ENCODE data around the gene PLPPR1.

PLPPR1 gene

DNA sequence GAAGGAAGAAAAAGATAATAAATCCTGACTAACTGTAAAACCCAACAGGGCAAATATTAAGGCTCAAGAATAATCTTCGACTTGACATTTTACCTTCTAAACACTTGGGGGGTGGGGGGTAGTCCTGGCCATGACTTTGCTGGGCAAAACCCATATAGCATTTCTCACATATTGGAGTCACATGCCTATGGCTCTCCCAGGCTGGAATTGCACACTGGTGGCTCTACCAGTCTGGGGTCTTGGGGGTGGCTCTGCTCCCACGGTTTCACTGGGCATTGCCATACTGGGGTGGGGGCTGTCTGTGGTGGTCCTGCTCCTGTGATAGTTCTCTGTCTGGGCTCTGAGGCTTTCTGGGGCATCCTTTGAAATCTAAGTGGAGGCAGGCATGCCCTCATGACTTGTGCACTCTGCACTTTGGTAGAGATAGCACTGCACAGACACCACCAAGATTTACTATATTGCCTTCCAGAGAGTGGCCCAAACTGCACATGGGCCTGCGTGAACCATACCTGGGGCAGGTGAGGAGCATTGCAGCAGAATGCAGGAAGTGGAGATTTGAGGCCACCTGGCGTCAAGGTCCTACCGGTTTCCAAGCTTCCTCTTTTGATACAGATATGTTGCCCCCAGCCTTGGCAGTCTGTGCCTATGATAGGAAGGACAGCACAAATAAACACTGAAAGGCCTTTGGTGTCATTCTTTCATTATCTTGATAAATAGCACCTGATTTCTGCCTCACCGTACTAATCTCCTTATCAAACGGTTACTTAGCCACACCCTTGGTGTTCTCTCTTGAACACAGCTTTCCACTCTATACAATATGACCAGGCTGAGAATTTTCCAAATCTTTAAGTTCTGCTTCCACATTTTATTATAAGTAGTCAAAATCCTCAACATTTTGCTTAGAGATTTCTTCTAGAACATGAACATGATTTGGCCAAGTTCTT, 326.5 kb downstream of the PLPPR1 start:
- FAIRE-seq = no peak

DNA sequence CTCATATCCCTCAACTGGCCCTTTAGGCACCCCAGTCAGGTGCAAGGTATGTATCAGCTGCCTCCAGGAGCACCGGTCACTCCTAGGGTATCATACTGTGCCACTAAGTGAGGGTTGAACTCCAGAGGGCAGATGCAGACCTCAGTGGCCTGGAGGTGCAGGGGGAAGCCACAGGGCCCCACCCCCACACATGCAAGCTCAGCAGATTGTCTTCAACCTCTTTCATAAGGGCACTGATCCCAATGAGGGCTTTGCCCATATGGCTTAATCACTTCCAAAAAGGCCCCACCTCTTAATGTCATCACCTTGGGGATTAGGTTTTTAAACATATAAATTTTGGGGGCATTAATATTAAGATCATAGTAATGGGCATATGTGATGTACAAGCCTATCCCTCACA, 328.1 kb downstream of the PLPPR1 start:
- FAIRE-seq = no peak

DNA sequence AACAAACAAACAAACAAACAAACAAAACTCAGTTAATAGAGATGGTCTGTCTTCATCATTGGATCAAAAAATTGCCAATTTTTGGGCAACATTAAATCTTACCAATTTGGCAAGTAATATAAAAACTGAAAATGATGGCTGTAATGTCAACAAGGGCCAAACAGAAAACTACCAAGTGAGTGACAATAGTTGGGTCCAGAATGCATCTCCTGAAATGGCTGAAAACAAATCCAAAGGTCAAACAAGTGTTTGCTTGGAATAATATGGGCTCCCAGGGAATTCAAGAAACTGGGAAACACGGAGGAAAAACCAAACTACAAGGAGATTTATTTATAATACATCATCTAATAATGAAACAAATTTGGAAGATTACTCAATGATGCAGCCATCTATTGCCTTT, 331.2 kb downstream of the PLPPR1 start:
- FAIRE-seq = no peak

DNA sequence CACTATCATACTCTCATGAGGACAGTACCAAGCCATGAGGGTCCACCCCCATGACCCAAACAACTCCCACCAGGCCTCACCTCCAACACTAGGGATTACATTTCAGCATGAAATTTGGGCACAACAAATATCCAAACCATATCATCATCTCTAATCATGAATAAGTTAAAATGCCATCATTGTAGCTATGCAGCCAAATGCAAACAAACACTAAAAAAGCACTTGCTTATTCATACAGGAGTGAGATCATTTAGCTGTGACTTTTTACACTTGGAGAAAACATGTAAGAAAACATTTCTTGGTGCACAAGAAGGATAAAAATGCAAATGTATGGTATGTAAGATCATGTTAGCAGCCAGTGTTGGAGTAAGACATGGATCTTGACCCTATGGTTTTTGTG, 332.1 kb downstream of the PLPPR1 start:
- FAIRE-seq = no peak

DNA sequence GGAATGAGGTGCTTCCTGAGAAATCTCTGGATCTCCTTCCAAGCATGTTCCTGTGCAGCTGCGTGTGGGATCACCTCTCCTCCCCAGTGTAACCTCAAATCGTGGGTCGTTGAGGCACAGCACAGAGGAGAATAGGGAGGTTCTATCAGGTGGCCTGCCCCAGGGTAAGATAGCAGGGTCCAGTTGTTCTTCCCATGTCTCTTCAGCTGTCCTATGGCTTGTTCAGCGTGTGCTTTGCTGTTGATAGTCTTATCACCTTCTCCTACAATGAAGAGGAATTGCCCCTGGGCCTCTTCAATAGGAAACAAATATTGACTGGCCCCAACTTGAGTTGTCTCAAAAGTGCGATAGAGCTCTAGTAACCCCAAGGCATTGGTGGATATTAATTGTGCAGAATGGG, 333.9 kb downstream of the PLPPR1 start:
- no peak for FAIRE-seq

DNA sequence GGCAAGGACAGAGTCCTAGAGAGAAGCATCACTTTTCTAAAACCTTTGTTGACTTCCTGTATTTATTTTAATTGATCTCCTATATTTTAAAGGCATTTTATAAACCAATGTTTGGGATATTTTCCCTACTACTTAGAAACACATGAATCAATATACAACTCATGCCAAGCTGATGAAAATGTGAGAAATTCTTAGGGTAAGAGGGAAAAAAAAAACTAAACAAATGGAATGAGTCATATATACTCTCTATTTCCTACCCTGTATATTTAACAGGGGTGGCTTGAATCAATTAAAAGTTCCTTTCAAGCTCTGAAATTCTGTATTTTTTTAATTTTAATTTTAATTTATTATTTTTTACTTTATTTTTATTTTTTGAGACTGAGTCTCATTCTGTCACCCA, 336.7 kb downstream of the PLPPR1 start:
- FAIRE-seq = peak; percentile 70

DNA sequence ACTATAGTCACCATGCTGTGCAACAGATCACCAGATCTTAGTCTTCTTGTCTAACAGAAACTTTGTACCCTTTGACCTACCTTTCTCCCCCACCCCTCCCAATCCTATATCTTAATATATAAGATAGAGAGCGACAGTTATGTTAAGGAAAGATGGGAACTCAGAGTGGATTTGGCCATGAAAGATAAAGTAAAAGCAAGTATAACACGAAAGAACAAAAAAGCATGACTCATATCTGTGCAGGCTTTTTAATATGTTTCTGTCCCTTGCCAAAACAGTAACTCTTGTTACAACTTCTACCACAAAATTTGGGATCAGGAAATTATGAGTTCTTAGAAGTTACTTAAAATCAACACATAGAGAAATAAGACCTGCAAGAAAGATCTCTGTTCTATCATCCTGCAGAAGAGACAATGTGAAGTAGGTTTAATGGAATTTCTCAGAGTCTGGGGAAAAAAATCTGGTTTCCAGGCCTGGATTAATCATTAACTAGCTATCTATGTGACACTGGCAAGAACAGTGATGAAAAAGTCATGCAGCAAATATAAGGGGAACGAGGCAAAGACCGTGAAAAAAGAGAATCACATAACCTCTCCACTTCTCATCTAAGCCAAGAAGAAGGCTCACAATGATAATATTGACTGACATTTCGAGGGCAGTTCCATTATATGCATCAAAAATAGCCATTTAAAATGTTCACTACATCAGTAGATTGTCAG, 337.7 kb downstream of the PLPPR1 start:
- peak; percentile 90 for FAIRE-seq

DNA sequence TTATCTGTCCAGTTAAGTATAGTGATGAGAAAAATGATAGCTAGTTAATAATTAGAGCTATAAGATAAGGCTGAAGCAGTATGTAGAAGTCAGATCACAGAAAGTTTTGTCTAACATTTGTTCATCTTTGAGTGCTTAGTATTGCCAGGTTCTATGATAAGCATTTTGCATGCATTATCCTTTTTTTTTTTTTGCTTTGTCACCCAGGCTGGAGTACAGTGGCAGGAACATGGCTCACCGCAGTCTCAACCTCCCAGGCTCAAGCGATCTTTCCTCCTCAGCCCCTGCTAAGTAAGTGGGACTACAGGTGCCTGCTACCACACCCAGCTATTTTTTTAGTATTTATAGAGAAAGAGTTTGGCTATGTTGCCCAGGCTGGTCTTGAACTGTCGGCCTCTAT, 338.8 kb downstream of the PLPPR1 start:
- no peak for FAIRE-seq

DNA sequence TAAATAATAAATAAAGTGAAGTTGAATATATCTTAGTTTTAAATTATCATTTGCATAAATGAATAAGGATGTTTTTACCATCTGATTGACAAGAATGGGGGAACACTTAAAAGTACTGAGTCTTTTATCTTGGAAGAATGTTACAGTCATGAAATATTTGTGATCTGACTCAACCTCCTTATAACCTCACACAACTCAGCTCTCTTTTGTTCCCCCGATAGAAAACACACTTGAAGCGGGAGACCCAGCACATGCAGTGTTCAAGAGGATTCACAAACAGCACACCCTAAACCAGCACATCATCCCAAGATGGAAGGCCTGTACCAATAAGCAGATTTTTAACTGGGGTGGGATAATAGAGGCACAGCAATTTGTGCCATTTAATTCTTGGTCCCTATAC, 340.8 kb downstream of the PLPPR1 start:
- no peak for FAIRE-seq

DNA sequence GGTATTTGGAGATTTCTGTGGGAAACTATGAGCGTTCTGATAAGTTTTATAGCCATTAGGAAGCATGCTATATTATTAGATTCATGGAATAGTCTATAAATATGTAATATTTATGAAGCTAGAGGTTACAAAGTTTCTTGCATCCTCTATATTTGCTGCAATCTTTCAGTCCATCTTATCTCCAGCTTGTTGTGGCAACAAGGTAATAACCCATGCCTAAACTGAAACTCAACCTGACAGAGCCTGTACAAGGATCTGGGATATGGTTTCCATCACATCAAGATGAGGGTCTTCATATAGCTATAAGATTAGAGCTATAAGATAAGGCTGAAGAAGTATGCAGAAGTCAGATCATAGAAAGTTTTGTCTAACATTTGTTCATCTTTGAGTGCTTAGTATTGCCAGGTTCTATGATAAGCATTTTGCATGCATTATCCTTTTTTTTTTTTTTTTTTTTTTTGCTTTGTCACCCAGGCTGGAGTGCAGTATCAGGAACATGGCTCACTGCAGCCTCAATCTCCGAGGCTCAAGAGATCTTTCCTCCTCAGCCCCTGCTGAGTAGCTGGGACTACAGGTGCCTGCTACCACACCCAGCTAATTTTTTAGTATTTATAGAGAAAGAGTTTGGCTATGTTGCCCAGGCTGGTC, 341.5 kb downstream of the PLPPR1 start:
- FAIRE-seq = no peak

DNA sequence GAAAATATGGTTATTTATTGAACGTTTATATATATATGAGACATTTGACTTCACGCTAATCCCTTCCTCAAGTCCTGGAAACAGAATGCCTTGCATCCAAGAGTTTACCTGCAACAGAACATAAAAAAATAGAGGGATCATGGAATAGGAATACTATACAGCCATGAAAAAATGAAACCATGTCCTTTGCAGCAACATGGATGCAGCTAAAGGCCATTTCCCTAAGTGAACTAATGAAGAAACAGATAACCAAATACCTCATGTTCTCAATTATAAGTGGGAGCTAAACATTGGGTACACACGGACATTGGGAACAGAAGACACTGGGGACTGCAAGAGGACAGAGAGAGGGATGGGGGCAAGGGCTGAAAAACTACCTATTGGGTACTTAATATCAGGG, 343.3 kb downstream of the PLPPR1 start:
- FAIRE-seq = no peak

DNA sequence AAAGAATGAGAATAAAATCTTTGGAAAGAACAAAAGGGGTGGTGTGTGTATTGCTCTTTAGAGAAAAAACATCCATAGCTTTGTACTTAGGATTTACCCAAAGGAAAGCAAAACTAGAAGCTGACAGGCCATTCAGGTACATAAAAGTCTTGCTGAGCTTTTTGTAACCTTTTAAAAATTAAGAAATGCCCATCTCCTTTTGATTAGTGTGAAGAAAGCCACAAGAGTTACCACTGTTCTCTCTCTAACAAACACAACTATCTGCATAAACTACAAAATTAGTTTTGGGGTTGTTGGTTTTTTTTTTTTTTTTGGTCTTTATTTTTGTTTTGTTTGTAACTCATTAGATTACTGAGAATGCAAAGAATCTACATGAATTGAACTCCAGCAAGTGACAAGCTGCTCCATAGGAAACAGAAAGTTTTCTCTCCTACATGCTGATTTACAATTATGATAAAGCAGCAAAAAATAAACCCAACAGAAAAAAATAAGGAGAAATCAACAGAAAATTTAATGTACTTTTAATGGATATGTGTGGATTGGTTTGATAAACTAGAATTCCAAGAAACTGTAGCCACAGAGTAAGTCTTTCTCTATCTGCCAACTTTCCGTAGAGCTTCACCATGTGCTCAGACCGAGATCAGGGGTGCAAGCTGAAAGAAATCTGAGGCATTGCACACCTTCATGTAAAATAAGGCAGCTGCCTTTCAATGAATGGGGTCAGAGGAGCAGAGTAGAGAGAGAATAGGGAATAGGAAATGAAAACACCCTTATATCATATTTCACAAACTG, 344.0 kb downstream of the PLPPR1 start:
- no peak for FAIRE-seq

Data from islet of Langerhans (tissue), 1 donor.